Measurements from ENCODE around the gene LMNA.

DNA sequence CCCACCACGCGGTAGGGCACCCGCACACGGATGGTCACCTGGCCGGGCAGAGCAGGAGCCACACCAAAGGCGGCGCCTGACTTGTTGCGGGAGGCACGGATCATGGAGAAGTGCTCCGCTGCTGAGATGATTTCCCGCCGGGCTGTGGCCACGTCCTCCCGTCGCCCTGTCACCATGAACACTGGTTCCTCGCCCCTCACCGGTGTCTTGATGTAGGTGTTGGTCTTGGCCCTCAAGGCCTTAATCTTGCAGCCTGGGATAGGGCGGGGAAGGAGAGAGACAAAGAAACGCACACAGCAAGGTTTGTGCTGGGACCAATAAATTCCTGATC is 37.1 kb upstream of the LMNA start:
- TF ChIP-seq CTCF (conservative IDR thresholded peaks at IDR 0.05; ENCODE audit: low read depth, low read length) (no peak), EZH2 (IDR thresholded peaks at IDR 0.05; ENCODE audit: borderline replicate concordance, low read depth, low read length, poor library complexity, severe bottlenecking) (no peak)

All from A673 (cell line).